Measurements from ENCODE around the gene CNIH1.
"Not testable (repeated sequence)": the region's sequence is repeated elsewhere in the genome, so short reads cannot be mapped to it uniquely, and the experiment has no call there.

The CNIH1 gene

DNA sequence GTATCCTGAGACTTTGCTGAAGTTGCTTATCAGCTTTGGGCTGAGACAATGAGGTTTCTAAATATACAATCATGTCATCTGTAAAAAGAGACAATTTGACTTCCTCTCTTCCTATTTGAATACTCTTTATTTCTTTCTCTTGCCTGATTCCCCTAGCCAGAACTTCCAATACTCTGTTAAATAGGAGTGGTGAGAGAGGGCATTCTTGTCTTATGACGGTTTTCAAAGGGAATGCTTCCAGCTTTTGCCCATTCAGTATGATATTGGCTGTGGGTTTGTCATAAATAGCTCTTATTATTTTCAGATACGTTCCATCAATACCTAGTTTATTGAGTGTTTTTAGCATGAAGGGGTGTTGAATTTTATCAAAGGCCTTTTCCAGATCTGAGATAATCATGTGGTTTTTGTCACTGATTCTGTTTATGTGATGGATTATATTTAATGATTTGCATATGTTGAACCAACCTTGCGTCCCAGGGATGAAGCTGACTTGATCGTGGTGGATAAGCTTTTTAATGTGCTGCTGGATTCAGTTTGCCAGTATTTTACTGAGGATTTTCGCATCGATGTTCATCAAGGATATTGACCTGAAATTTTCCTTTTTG, 37.7 kb downstream of the CNIH1 start:
- WGBS, 2 donors (ENCODE audit: extremely low coverage in 2 of 2, insufficient read length in 2 of 2, insufficient replicate concordance in 1 of 2) = no CpG with 5 or more reads among the region's 6 CpGs
- H2BK12ac ChIP-seq (ENCODE audit: low read length); H2BK5ac ChIP-seq (ENCODE audit: low read length); H3K79me1 ChIP-seq (ENCODE audit: low read depth, low read length); H3K23ac ChIP-seq (ENCODE audit: low read depth, low read length, poor library complexity); H2AFZ ChIP-seq (ENCODE audit: low read length); H3K4ac ChIP-seq (ENCODE audit: low read length); DNase-seq (ENCODE audit: low spot score); H3K4me2 ChIP-seq (ENCODE audit: insufficient read depth, low read length, poor library complexity, severe bottlenecking); H3K4me3 ChIP-seq (ENCODE audit: low read length in 2 of 2); H4K91ac ChIP-seq (ENCODE audit: low read depth, low read length, poor library complexity); H3K27ac ChIP-seq (replicated peaks; ENCODE audit: low read length); H3K9ac ChIP-seq (ENCODE audit: low read depth, low read length, poor library complexity); H4K8ac ChIP-seq (ENCODE audit: low read depth, low read length); H2BK120ac ChIP-seq (ENCODE audit: low read depth, low read length); H3K9me3 ChIP-seq (replicated peaks in 1 of 2; ENCODE audit: control insufficient read depth in 2 of 2, insufficient read depth in 1 of 2, low read depth in 1 of 2, low read length in 2 of 2); H3K4me1 ChIP-seq (ENCODE audit: control insufficient read depth in 2 of 2, insufficient read depth in 1 of 2, low read depth in 1 of 2, low read length in 2 of 2); H3K18ac ChIP-seq (ENCODE audit: low read length); H2BK15ac ChIP-seq (ENCODE audit: low read length); H3K14ac ChIP-seq (ENCODE audit: low read length); H2AK5ac ChIP-seq (ENCODE audit: low read depth, low read length); H3K27me3 ChIP-seq (ENCODE audit: control insufficient read depth in 3 of 3, insufficient read depth in 3 of 3, low read depth in 1 of 3, low read length in 3 of 3): not testable (repeated sequence)
- H3K36me3 ChIP-seq (replicated peaks in 1 of 2; ENCODE audit: control insufficient read depth in 2 of 2, insufficient read depth in 2 of 2, low read length in 2 of 2) = peaks cover 10 to 52% of the 10 kb centered on the region in 2 donors

DNA sequence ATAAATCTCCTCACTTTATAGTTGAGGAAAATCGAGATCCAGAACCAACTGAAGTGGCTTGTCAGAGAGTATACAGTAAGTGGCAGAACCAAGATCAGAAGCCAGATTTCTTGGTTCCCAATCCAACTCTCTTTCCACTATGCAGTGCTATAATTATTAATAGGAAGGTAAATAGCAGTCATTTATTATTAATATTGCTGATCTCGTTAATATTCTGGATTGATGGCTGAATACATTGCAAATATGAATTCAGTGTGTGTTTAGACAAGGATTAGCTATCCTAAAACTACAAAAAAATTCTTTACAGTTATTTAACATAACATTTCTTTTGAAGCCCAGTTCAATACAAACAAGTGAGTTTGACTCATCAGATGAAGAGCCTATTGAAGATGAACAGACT, 41.6 kb downstream of the CNIH1 start:
- H2BK5ac ChIP-seq (ENCODE audit: low read length) = no peak overlapping the region
- no peak overlapping the region for H2AK5ac ChIP-seq (ENCODE audit: low read depth, low read length)
- H3K18ac ChIP-seq (ENCODE audit: low read length) = no peak overlapping the region
- no peaks in the 10 kb centered on the region for H3K27me3 ChIP-seq (ENCODE audit: control insufficient read depth in 3 of 3, insufficient read depth in 3 of 3, low read depth in 1 of 3, low read length in 3 of 3)
- peaks cover 3 to 10% of the 10 kb centered on the region in 2 donors for H3K4me1 ChIP-seq (ENCODE audit: control insufficient read depth in 2 of 2, insufficient read depth in 1 of 2, low read depth in 1 of 2, low read length in 2 of 2)
- no peak overlapping the region for H2BK12ac ChIP-seq (ENCODE audit: low read length)
- no peak overlapping the region for H4K8ac ChIP-seq (ENCODE audit: low read depth, low read length)
- peaks cover 0 to 14% of the 10 kb centered on the region in 2 donors for H3K9me3 ChIP-seq (replicated peaks in 1 of 2; ENCODE audit: control insufficient read depth in 2 of 2, insufficient read depth in 1 of 2, low read depth in 1 of 2, low read length in 2 of 2)
- peaks cover 5% of the 10 kb centered on the region for H3K79me1 ChIP-seq (ENCODE audit: low read depth, low read length)
- no peak overlapping the region for H2AFZ ChIP-seq (ENCODE audit: low read length)
- H3K4me3 ChIP-seq (ENCODE audit: low read length in 2 of 2) = no peak overlapping the region
- H3K14ac ChIP-seq (ENCODE audit: low read length) = no peak overlapping the region
- WGBS, 2 donors (ENCODE audit: extremely low coverage in 2 of 2, insufficient read length in 2 of 2, insufficient replicate concordance in 1 of 2) = no CpG with 5 or more reads among the region's 2 CpGs
- no peak overlapping the region for H2BK120ac ChIP-seq (ENCODE audit: low read depth, low read length)
- H4K91ac ChIP-seq (ENCODE audit: low read depth, low read length, poor library complexity) = no peak overlapping the region
- no peak overlapping the region for H2BK15ac ChIP-seq (ENCODE audit: low read length)
- no peak overlapping the region for H3K9ac ChIP-seq (ENCODE audit: low read depth, low read length, poor library complexity)
- H3K4ac ChIP-seq (ENCODE audit: low read length) = no peak overlapping the region
- H3K4me2 ChIP-seq (ENCODE audit: insufficient read depth, low read length, poor library complexity, severe bottlenecking) = no peak overlapping the region
- H3K27ac ChIP-seq (replicated peaks; ENCODE audit: low read length) = no peak overlapping the region
- peaks cover 5 to 32% of the 10 kb centered on the region in 2 donors for H3K36me3 ChIP-seq (replicated peaks in 1 of 2; ENCODE audit: control insufficient read depth in 2 of 2, insufficient read depth in 2 of 2, low read length in 2 of 2)
- no peak for DNase-seq (ENCODE audit: low spot score)
- no peak overlapping the region for H3K23ac ChIP-seq (ENCODE audit: low read depth, low read length, poor library complexity)

DNA sequence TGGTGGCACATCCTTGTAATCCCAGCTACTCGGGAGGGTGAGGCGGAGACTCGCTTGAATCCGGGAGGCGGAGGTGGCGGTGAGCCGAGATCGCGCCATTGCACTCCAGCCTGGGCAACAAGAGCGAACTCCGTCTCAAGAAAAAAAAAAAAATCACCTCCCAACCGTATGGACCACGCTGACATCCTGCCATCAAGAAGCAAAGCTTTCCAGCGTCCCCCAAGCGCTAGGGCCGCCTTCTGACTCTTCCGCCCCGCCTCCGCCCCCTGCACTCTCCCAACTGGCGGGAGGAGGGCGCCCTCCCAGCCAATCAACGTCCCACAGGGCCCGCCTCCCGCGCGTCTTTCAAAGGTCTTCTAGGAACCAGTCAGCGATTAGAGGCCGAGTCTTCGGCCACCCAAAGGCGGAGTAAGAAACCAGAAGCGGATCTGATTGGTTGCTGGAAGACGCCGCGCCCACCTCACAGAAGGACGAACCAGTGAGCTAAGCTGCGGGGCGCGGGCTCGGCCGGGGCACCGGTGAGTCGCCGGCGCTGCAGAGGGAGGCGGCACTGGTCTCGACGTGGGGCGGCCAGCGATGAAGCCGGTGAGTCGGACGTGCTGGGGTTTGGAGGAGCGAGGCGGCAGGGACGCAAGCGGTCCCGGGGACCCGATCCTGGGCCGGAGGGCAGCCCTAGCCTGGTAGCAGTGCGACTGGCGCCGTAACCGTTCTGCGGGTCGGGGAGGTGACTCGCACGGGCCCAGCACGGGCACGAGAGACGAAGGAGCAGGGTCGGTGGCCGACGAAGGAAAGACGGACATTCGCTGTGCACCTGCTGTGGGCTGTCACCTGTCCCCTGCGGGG, 44.5 kb downstream of the CNIH1 start, which contains the start of gene CDKN3:
CDKN3 (plus strand) TSS at position 515 of the 843 bp plus-strand sequence; CDS start at position 577, 62 bp downstream.
- H2BK12ac ChIP-seq (ENCODE audit: low read length) = peak within 1 kb of the TSS; percentile 73
- H4K91ac ChIP-seq (ENCODE audit: low read depth, low read length, poor library complexity) = no peak within 1 kb of the TSS
- H4K8ac ChIP-seq (ENCODE audit: low read depth, low read length) = no peak within 1 kb of the TSS
- peak within 1 kb of the TSS; percentile 61 for H3K27ac ChIP-seq (replicated peaks; ENCODE audit: low read length)
- no peak within 1 kb of the TSS for H2BK120ac ChIP-seq (ENCODE audit: low read depth, low read length)
- no peak within 1 kb of the TSS for H3K4ac ChIP-seq (ENCODE audit: low read length)
- WGBS, 2 donors (ENCODE audit: extremely low coverage in 2 of 2, insufficient read length in 2 of 2, insufficient replicate concordance in 1 of 2) = no CpG with 5 or more reads among the region's 76 CpGs
- peak within 1 kb of the TSS; percentile 76 for H2BK5ac ChIP-seq (ENCODE audit: low read length)
- peak within 1 kb of the TSS; percentile 94 to 97 for H3K4me3 ChIP-seq (ENCODE audit: low read length in 2 of 2)
- H2BK15ac ChIP-seq (ENCODE audit: low read length) = peak within 1 kb of the TSS; percentile 93
- peaks cover 3 to 10% of the 10 kb centered on the region in 2 donors for H3K4me1 ChIP-seq (ENCODE audit: control insufficient read depth in 2 of 2, insufficient read depth in 1 of 2, low read depth in 1 of 2, low read length in 2 of 2)
- H2AK5ac ChIP-seq (ENCODE audit: low read depth, low read length) = peak within 1 kb of the TSS; percentile 74
- peak; percentile 99 for DNase-seq (ENCODE audit: low spot score)
- peak within 1 kb of the TSS; percentile 95 for H3K23ac ChIP-seq (ENCODE audit: low read depth, low read length, poor library complexity)
- H3K18ac ChIP-seq (ENCODE audit: low read length) = peak within 1 kb of the TSS; percentile 97
- peak within 1 kb of the TSS; percentile 100 for H3K14ac ChIP-seq (ENCODE audit: low read length)
- H3K9me3 ChIP-seq (replicated peaks in 1 of 2; ENCODE audit: control insufficient read depth in 2 of 2, insufficient read depth in 1 of 2, low read depth in 1 of 2, low read length in 2 of 2) = peaks cover 0 to 7% of the 10 kb centered on the region in 2 donors
- peaks cover 3 to 23% of the 10 kb centered on the region in 2 donors for H3K36me3 ChIP-seq (replicated peaks in 1 of 2; ENCODE audit: control insufficient read depth in 2 of 2, insufficient read depth in 2 of 2, low read length in 2 of 2)
- peaks cover 5% of the 10 kb centered on the region for H3K79me1 ChIP-seq (ENCODE audit: low read depth, low read length)
- H3K4me2 ChIP-seq (ENCODE audit: insufficient read depth, low read length, poor library complexity, severe bottlenecking) = peak within 1 kb of the TSS; percentile 88
- H3K27me3 ChIP-seq (ENCODE audit: control insufficient read depth in 3 of 3, insufficient read depth in 3 of 3, low read depth in 1 of 3, low read length in 3 of 3) = no peaks in the 10 kb centered on the region
- peak within 1 kb of the TSS; percentile 99 for H3K9ac ChIP-seq (ENCODE audit: low read depth, low read length, poor library complexity)
- peak within 1 kb of the TSS; percentile 98 for H2AFZ ChIP-seq (ENCODE audit: low read length)

DNA sequence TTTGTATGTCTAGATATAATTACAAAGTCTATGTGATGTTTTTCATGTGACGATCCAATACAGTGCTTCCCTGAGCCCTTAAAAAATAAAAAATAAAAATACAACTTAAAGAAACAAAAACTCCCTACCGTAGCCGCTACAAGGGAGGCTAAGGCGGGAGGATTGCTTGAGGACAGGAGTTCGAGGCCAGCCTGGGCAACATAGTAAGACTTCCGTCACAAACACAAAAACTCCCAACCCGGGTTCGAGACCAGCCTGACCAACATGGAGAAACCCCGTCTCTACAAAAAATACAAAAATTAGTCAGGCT, 45.0 kb downstream of the CNIH1 start:
- Histone ChIP-seq H3K27me3 (ENCODE audit: control insufficient read depth in 3 of 3, insufficient read depth in 3 of 3, low read depth in 1 of 3, low read length in 3 of 3) (no peaks in the 10 kb centered on the region), H3K4me2 (ENCODE audit: insufficient read depth, low read length, poor library complexity, severe bottlenecking) (peak overlapping the region; percentile 46), H3K4me3 (ENCODE audit: low read length in 2 of 2) (peak overlapping the region; percentile 77 to 97), H2AK5ac (ENCODE audit: low read depth, low read length) (no peak overlapping the region), H2BK12ac (ENCODE audit: low read length) (no peak overlapping the region), H2BK15ac (ENCODE audit: low read length) (no peak overlapping the region), H2AFZ (ENCODE audit: low read length) (peak overlapping the region; percentile 98), H3K18ac (ENCODE audit: low read length) (peak overlapping the region; percentile 6), H4K91ac (ENCODE audit: low read depth, low read length, poor library complexity) (no peak overlapping the region), H2BK120ac (ENCODE audit: low read depth, low read length) (no peak overlapping the region), H3K9me3 (replicated peaks in 1 of 2; ENCODE audit: control insufficient read depth in 2 of 2, insufficient read depth in 1 of 2, low read depth in 1 of 2, low read length in 2 of 2) (peaks cover 0 to 7% of the 10 kb centered on the region in 2 donors), H3K36me3 (replicated peaks in 1 of 2; ENCODE audit: control insufficient read depth in 2 of 2, insufficient read depth in 2 of 2, low read length in 2 of 2) (peaks cover 3 to 17% of the 10 kb centered on the region in 2 donors), H3K4ac (ENCODE audit: low read length) (no peak overlapping the region), H4K8ac (ENCODE audit: low read depth, low read length) (no peak overlapping the region), H2BK5ac (ENCODE audit: low read length) (no peak overlapping the region), H3K27ac (replicated peaks; ENCODE audit: low read length) (no peak overlapping the region), H3K9ac (ENCODE audit: low read depth, low read length, poor library complexity) (no peak overlapping the region), H3K23ac (ENCODE audit: low read depth, low read length, poor library complexity) (no peak overlapping the region), H3K14ac (ENCODE audit: low read length) (no peak overlapping the region), H3K4me1 (ENCODE audit: control insufficient read depth in 2 of 2, insufficient read depth in 1 of 2, low read depth in 1 of 2, low read length in 2 of 2) (peaks cover 3 to 10% of the 10 kb centered on the region in 2 donors), H3K79me1 (ENCODE audit: low read depth, low read length) (peaks cover 5% of the 10 kb centered on the region)
- no peak for DNase-seq (ENCODE audit: low spot score)
- WGBS, 2 donors (ENCODE audit: extremely low coverage in 2 of 2, insufficient read length in 2 of 2, insufficient replicate concordance in 1 of 2) = no CpG with 5 or more reads among the region's 9 CpGs
